Fibroblast of lung (primary cell): ENCODE data around the gene OOSP1. TPM values are rescaled to one million over a fixed set of nuclear protein-coding genes. Genes with fewer than 3 reads are reported as not detected.

ENCODE experiments used
- DNase-seq, 2 donors: peaks; one replicate each; pipeline versions ENCODE4 v3.0.0 to v3.0.0-alpha.2; 2010; ENCODE audit warnings: low read depth in 2 of 2
- H2AFZ ChIP-seq: 2 replicates; pipeline ENCODE4 v1.5.1; 2012; ENCODE audit warnings: low read length, control low read depth, inconsistent platforms
- H3K27ac ChIP-seq: 2 replicates; pipeline ENCODE4 v1.5.1; 2011; ENCODE audit warnings: low read length, control low read depth; ENCODE audit not compliant: insufficient read depth
- H3K27me3 ChIP-seq: 2 replicates; pipeline ENCODE4 v1.5.1; 2011; ENCODE audit warnings: mild to moderate bottlenecking, low read length; ENCODE audit not compliant: control insufficient read depth, insufficient read depth
- H3K36me3 ChIP-seq: 2 replicates; pipeline ENCODE4 v1.5.1; 2011; ENCODE audit warnings: low read length; ENCODE audit not compliant: control insufficient read depth, insufficient read depth
- H3K4me1 ChIP-seq: 2 replicates; pipeline ENCODE4 v1.5.1; 2011; ENCODE audit warnings: low read length; ENCODE audit not compliant: control insufficient read depth, insufficient read depth; ENCODE audit errors: extremely low read depth
- H3K4me2 ChIP-seq: 2 replicates; pipeline ENCODE4 v1.5.1; 2011; ENCODE audit warnings: low read length, control low read depth; ENCODE audit not compliant: insufficient read depth; ENCODE audit errors: extremely low read depth
- H3K4me3 ChIP-seq, 4 experiments: fragments of 200-600 bp in 1 of 4; sonication (generic) in 1 of 4; replicated peaks in 1 of 4; 2 replicates each; pipeline ENCODE4 v1.5.1; 2011 to 2016; ENCODE audit warnings: low read length in 4 of 4, low read depth in 3 of 4, mild to moderate bottlenecking in 3 of 4, control low read depth in 2 of 4, inconsistent platforms in 1 of 4, mixed read lengths in 1 of 4; ENCODE audit not compliant: insufficient read depth in 1 of 4; ENCODE audit errors: control extremely low read depth in 1 of 4
- H3K79me2 ChIP-seq: 2 replicates; pipeline ENCODE4 v1.5.1; 2012; ENCODE audit warnings: mild to moderate bottlenecking, low read length, inconsistent platforms; ENCODE audit not compliant: control insufficient read depth, insufficient read depth
- H3K9ac ChIP-seq: 2 replicates; pipeline ENCODE4 v1.5.1; 2011; ENCODE audit warnings: mild to moderate bottlenecking, low read length, control low read depth; ENCODE audit not compliant: insufficient read depth
- H3K9me3 ChIP-seq: 2 replicates; pipeline ENCODE4 v1.5.1; 2012; ENCODE audit warnings: low read depth, low read length; ENCODE audit not compliant: control insufficient read depth, insufficient read depth
- H4K20me1 ChIP-seq: 2 replicates; pipeline ENCODE4 v1.5.1; 2011; ENCODE audit warnings: low read length; ENCODE audit not compliant: control insufficient read depth, insufficient read depth; ENCODE audit errors: extremely low read depth
- CTCF ChIP-seq, 2 donors: IDR thresholded peaks in 1 of 2; conservative IDR thresholded peaks in 1 of 2; 1 replicate in 1 of 2; 2 replicates in 1 of 2; pipeline ENCODE4 v1.5.1; 2011 to 2012; ENCODE audit warnings: low read length in 2 of 2, control low read depth in 1 of 2, inconsistent platforms in 1 of 2, low read depth in 1 of 2, mild to moderate bottlenecking in 1 of 2
- EZH2 ChIP-seq: IDR thresholded peaks from 2 replicates; pipeline ENCODE4 v1.5.1; 2012; ENCODE audit warnings: low read length, control low read depth, mild to moderate bottlenecking; ENCODE audit errors: missing control alignments
- polyA plus RNA-seq, 2 donors: library from polyadenylated mRNA; depleted of rRNA in 1 of 2; stranded (reverse) in 1 of 2; unstranded in 1 of 2; fragments of >200 nt; gene quantifications; 2 replicates each; pipeline ENCODE4 v1.2.1, GENCODE V29; 2011 to 2012; ENCODE audit warnings: missing spikeins in 1 of 2
- total RNA-seq: library from RNA; depleted of rRNA; stranded (reverse); fragments of >200 nt; gene quantifications from 2 replicates; pipeline ENCODE4 v1.2.1, GENCODE V29; 2014

Gene OOSP1
- total and polyA plus RNA-seq, 2 donors (not counting 1 experiment from before 2014, with no cell fraction given), result not detected

GRCh38 chr11:59931688-59932087 lies 6.5 kb upstream of the OOSP1 start:
- no peak overlapping the region for H3K27ac ChIP-seq
- H3K4me3 ChIP-seq, result no peak overlapping the region
- no peaks in the 10 kb centered on the region for H3K36me3 ChIP-seq
- no peak overlapping the region for H2AFZ ChIP-seq
- DNase-seq, result no peak
- H3K27me3 ChIP-seq, result no peaks in the 10 kb centered on the region
- no peaks in the 10 kb centered on the region for H3K9me3 ChIP-seq
- H4K20me1 ChIP-seq, result no peaks in the 10 kb centered on the region
- H3K4me2 ChIP-seq, result no peak overlapping the region
- TF ChIP-seq EZH2 (no peak), CTCF (conservative IDR thresholded peaks at IDR 0.05 in 1 of 2, IDR thresholded peaks at IDR 0.05 in 1 of 2; ENCODE audit: low read depth in 1 of 2, low read length in 2 of 2) (no peak)
- H3K9ac ChIP-seq, result no peak overlapping the region
- H3K4me1 ChIP-seq, result no peaks in the 10 kb centered on the region
- H3K79me2 ChIP-seq, result no peaks in the 10 kb centered on the region

- Histone ChIP-seq H3K9me3 (no peaks in the 10 kb centered on the region), H3K27me3 (no peaks in the 10 kb centered on the region), H3K27ac (no peak overlapping the region), H3K36me3 (no peaks in the 10 kb centered on the region), H2AFZ (no peak overlapping the region), H3K79me2 (no peaks in the 10 kb centered on the region), H3K9ac (no peak overlapping the region), H3K4me1 (no peaks in the 10 kb centered on the region), H4K20me1 (no peaks in the 10 kb centered on the region), H3K4me2 (no peak overlapping the region), H3K4me3 (no peak overlapping the region)
- DNase-seq, result no peak
- TF ChIP-seq CTCF (conservative IDR thresholded peaks at IDR 0.05 in 1 of 2, IDR thresholded peaks at IDR 0.05 in 1 of 2; ENCODE audit: low read depth in 1 of 2, low read length in 2 of 2) (no peak), EZH2 (no peak)
Observed at GRCh38 chr11:59938718-59939117, 486 bp downstream of the OOSP1 start.

- no peaks in the 10 kb centered on the region for H3K9me3 ChIP-seq
Observed at GRCh38 chr11:59939482-59939881, 1.2 kb downstream of the OOSP1 start.

More at GRCh38 chr11:59939482-59939881, 1.2 kb downstream of the OOSP1 start:
- no peak for DNase-seq
- Histone ChIP-seq H3K27ac (no peak overlapping the region), H2AFZ (no peak overlapping the region), H3K27me3 (no peaks in the 10 kb centered on the region), H3K4me3 (no peak overlapping the region), H3K79me2 (no peaks in the 10 kb centered on the region), H3K9ac (no peak overlapping the region), H4K20me1 (no peaks in the 10 kb centered on the region), H3K4me1 (no peaks in the 10 kb centered on the region), H3K4me2 (no peak overlapping the region), H3K36me3 (no peaks in the 10 kb centered on the region)
- TF ChIP-seq CTCF (conservative IDR thresholded peaks at IDR 0.05 in 1 of 2, IDR thresholded peaks at IDR 0.05 in 1 of 2; ENCODE audit: low read depth in 1 of 2, low read length in 2 of 2), result no peak
- no peak for TF ChIP-seq EZH2
